ENCODE results near the gene GRM8. TPM values are rescaled to one million over a fixed set of nuclear protein-coding genes. Genes with fewer than 3 reads are reported as not detected.

The GRM8 gene
- total and polyA plus RNA-seq, 10 of the 15 experiments (the other 5 are each of a cell fraction or from before 2014, with no cell fraction given), result 0.33 to 7.1 (median 0.45) TPM; not detected in 2

- Histone ChIP-seq H2AFZ (ENCODE audit: control insufficient read depth, low read depth, low read length) (no peak overlapping the region), H3K36me3 (ENCODE audit: control insufficient read depth in 2 of 2, insufficient read depth in 2 of 2, low read length in 1 of 2) (no peaks in the 10 kb centered on the region), H3K9me3 (replicated peaks; ENCODE audit: control insufficient read depth, insufficient read depth, low read length) (no peaks in the 10 kb centered on the region), H3K27me3 (replicated peaks in 1 of 2; ENCODE audit: control insufficient read depth in 2 of 2, insufficient read depth in 2 of 2, low read length in 1 of 2) (no peaks in the 10 kb centered on the region), H3K9ac (ENCODE audit: control insufficient read depth, insufficient read depth, low read length) (no peak overlapping the region), H3K27ac (ENCODE audit: control insufficient read depth, insufficient read depth) (no peak overlapping the region), H3K79me2 (ENCODE audit: control insufficient read depth, insufficient read depth, low read length) (no peaks in the 10 kb centered on the region), H3K4me3 (no peak overlapping the region), H4K20me1 (ENCODE audit: control insufficient read depth, insufficient read depth) (no peaks in the 10 kb centered on the region), H3K4me1 (ENCODE audit: control insufficient read depth, insufficient read depth, low read length) (no peaks in the 10 kb centered on the region), H3K4me2 (ENCODE audit: control insufficient read depth, insufficient read depth) (no peak overlapping the region)
- TF ChIP-seq MYB (IDR thresholded peaks at IDR 0.05; ENCODE audit: borderline replicate concordance, low read depth, low read length), result no peak
- no peak for TF ChIP-seq ZBTB33 (IDR thresholded peaks at IDR 0.05)
- TF ChIP-seq BMI1 (IDR thresholded peaks at IDR 0.05; ENCODE audit: borderline replicate concordance), result no peak
- no peak for TF ChIP-seq WRNIP1 (IDR thresholded peaks at IDR 0.05; ENCODE audit: borderline replicate concordance, low read depth, low read length)
- no peak for TF ChIP-seq RELA (IDR thresholded peaks at IDR 0.05; ENCODE audit: borderline replicate concordance, partially characterized antibody)
- TF ChIP-seq HCFC1 (IDR thresholded peaks at IDR 0.05; ENCODE audit: low read length), result no peak
- TF ChIP-seq IRF3 (IDR thresholded peaks at IDR 0.05), result no peak
- TF ChIP-seq PBX3 (IDR thresholded peaks at IDR 0.05; ENCODE audit: insufficient replicate concordance, low read depth, low read length), result no peak
- no peak for TF ChIP-seq BHLHE40 (IDR thresholded peaks at IDR 0.05; ENCODE audit: borderline replicate concordance in 1 of 2, low read depth in 2 of 2, low read length in 1 of 2)
- no peak for TF ChIP-seq ZNF24 (IDR thresholded peaks at IDR 0.05)
- no TSS peak for BruUV-seq (replicated peaks)
- WGBS (ENCODE audit: insufficient coverage, insufficient replicate concordance, low lambda C conversion rate, missing lambda C conversion rate), result 3% methylated on average over 3 of the region's 3 CpGs
- ATAC-seq (no peak), DNase-seq (ENCODE audit: low read depth, low spot score) (no peak), FAIRE-seq (no peak)
- SMC1A ChIA-PET (ENCODE audit: uncharacterized antibody, unreplicated experiment), result interaction anchor here (1.3 kb wide), 1 partner anchor 32 kb away, joined by 3 read pairs; no protein-coding TSS in a partner anchor
- intact Hi-C loops (cut with micrococcal nuclease; ENCODE audit: unreplicated experiment), result no loop called here
- CTCF ChIA-PET, result interaction anchor here (1.1 kb wide), 1 partner anchor 26 kb away, joined by 3 read pairs; no protein-coding TSS in a partner anchor
- POLR2A ChIA-PET, result no interaction called here
- in situ Hi-C loops (cut with MboI), result no loop called here
- RAD21 ChIA-PET (ENCODE audit: unreplicated experiment), result no interaction called here
These were observed 171.2 kb downstream of the GRM8 start for GRCh38 chr7:127081539-127081938.

All from GM12878 (cell line).